GM12878 (cell line): Measurements from ENCODE around the gene METTL27.
A peak's percentile ranks its signal among the peaks of the same experiment; 100 is the strongest.

Experiments used
- CTCF ChIP-seq, 3 experiments: IDR thresholded peaks in 2 of 3; conservative IDR thresholded peaks in 1 of 3; 2 replicates each; pipeline ENCODE4 v1.5.1; 2011; ENCODE audit warnings: low read depth in 3 of 3, low read length in 3 of 3, mild to moderate bottlenecking in 3 of 3, control low read depth in 2 of 3, moderate library complexity in 2 of 3, inconsistent platforms in 1 of 3, mixed read lengths in 1 of 3; ENCODE audit not compliant: control insufficient read depth in 2 of 3, insufficient read depth in 1 of 3; ENCODE audit errors: extremely low read depth in 1 of 3
- EGR1 ChIP-seq, 2 experiments: IDR thresholded peaks; 1 replicate in 1 of 2; 2 replicates in 1 of 2; pipeline ENCODE4 v1.6.1; 2011 to 2012; ENCODE audit warnings: low read depth in 2 of 2, low read length in 2 of 2, borderline replicate concordance in 1 of 2, mild to moderate bottlenecking in 1 of 2, moderate library complexity in 1 of 2
- JUND ChIP-seq: IDR thresholded peaks from 2 replicates; pipeline ENCODE4 v1.6.1; 2012; ENCODE audit warnings: low read depth, mild to moderate bottlenecking, low read length, improper control_type of control experiment, moderate library complexity
- NRF1 ChIP-seq: conservative IDR thresholded peaks from 2 replicates; pipeline ENCODE4 v1.6.1; 2011; ENCODE audit warnings: mild to moderate bottlenecking, low read depth, low read length, improper control_type of control experiment
- POLR2A ChIP-seq: IDR thresholded peaks from 2 replicates; pipeline ENCODE4 v1.6.1; 2011; ENCODE audit warnings: low read depth, mild to moderate bottlenecking, low read length
- RBBP5 ChIP-seq: fragments of 200-600 bp; sonication (generic); conservative IDR thresholded peaks from 2 replicates; pipeline ENCODE4 v1.6.1; 2016
- SP1 ChIP-seq: IDR thresholded peaks from one replicate; pipeline ENCODE4 v1.6.1; 2011; ENCODE audit warnings: low read depth, low read length
- ZNF687 ChIP-seq: fragments of 450-650 bp; IDR thresholded peaks from 2 replicates; pipeline ENCODE4 v1.6.1; 2017; ENCODE audit warnings: mild to moderate bottlenecking, moderate library complexity

DNA sequence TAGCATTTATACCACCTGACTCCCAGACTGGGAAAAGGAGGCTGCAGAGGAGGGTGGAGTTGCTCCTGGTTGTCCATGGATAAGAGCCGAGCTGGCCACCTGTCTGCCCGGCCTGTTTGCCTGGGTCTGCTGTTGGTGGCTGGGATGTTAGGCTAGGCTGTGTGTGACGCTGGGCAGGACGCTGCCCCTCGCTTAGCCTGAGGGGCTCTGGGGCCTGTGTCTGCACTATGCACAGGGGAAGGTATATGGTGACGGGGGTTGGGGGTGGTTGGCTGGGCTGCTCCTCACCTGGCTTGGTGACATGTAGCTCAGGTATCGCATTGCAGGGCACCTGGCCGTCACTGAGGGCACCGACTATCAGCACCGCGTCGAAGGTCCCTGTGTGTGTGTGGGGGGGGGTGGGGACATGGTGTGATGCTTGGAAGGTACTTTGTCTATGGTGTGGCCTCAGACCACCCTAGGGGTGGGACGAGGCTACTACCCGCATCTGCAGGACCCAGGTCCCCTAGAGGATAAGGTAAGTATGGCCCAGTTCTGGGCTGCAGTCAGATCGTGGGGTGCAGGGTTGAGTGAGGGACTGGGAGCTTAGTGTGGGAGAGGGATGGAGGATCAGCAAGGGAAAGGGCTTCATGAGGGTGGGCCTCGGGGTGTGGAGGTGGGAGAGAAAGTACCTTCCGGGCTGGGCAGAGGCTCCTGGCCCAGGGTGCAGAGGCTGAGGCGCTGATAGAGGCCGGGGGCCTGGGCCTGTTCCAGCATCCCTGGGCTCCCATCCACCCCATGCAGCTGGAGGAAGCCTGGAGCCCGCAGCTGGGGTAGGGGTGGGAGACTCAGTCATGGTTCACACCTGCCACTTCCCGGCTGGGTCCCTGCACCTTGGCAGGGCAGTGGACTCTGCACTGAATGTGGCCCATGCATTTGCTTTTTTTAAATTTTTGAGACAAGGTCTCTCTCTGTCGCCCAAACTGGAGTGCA is 2.3 kb downstream of the METTL27 start:
- TF ChIP-seq CTCF (IDR thresholded peaks at IDR 0.05 in 2 of 3, conservative IDR thresholded peaks at IDR 0.05 in 1 of 3; ENCODE audit: control insufficient read depth in 2 of 3, extremely low read depth in 1 of 3, insufficient read depth in 1 of 3, low read depth in 3 of 3, low read length in 3 of 3) (0 out of 6 replicates have a peak, but pooled peaks of 1 of the 3 experiments have one; percentile 18), SP1 (no peak), EGR1 (IDR thresholded peaks at IDR 0.05; ENCODE audit: borderline replicate concordance in 1 of 2, low read depth in 2 of 2, low read length in 2 of 2) (no peak), POLR2A (no peak), ZNF687 (no peak), JUND (no peak), RBBP5 (no peak), NRF1 (no peak)
